HG03565 (cell line): ENCODE data around the gene PIGP.
"Not testable (repeated sequence)": the region's sequence is repeated elsewhere in the genome, so short reads cannot be mapped to it uniquely, and the experiment has no call there.

Source experiments
- ATAC-seq: cut with Tn5 transposase; IDR thresholded peaks from one replicate; pipeline ENCODE4 v1.9.1; 2021; ENCODE audit warnings: mild to moderate bottlenecking, moderate library complexity; ENCODE audit not compliant: unreplicated experiment

The PIGP gene

GRCh38 chr21:37045149-37045548, 27.7 kb downstream of the PIGP start:
- ATAC-seq, result no peak

DNA sequence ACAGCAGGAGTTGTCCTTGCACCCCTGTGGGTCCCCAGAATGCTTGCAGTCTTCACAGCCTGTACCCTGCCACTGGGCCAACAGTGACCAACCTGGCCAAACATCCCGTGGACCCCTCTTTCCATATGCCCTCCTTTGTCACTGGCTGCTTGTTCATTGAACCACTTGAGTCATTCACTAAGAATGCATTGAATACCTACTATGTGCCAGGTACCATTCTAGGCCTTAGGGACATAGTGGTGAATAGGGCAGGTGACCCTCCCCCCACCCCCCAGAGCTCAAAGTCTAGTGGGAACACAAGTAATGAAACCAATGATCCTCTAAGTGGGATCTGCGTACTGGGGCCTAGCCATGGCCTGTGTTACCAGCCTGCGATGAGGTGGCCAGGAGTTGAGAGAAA, 28.2 kb downstream of the PIGP start:
- no peak for ATAC-seq

DNA sequence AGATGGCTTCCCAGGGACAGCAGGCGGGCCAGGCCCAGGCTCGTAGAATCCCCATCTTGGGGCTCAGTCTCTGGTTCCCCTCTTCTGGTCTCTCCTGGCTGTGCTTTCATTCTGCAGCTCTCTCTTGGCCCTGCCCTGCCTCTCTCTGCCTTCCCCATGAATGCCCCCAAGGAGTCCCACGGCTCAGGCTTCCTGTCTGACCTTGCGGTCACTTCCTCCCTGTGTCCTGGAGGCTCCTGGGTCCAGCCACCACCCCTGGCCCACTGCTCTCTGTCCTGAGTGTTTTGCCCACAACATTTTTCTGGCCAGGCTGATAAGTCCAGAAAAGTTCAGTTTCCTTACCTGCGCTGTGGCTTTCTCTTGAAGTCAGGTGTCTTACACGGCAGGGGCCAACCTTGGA, 29.1 kb downstream of the PIGP start:
- ATAC-seq, result no peak

DNA sequence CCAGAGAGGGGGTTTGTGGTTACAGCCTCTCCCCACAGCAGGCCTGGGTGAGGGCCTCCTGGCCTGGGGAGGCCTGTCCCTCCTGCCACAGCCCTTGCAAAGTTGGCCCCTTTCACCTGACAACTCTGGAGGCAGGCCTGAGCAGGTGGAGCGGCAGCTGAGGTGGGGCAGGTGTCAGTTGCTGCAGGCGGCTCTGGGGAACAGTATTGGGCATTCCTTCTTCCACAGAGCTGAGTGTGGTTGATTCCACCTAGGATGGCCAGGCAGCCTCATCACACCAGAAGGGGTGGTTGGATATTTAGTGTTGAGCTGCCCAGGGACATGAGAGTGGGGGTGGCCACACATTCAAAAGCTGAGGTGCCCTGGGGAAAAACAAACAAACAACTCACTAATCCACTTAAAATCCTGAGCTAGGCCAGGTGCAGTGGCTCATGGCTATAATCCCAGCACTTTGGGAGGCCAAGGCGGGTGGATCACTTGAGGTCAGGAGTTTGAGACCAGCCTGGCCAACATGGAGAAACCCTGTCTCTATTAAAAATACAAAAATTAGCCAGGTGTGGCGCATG, 31.1 kb downstream of the PIGP start:
- no peak for ATAC-seq

GRCh38 chr21:37040212-37040611, 32.7 kb downstream of the PIGP start:
- ATAC-seq, result no peak

DNA sequence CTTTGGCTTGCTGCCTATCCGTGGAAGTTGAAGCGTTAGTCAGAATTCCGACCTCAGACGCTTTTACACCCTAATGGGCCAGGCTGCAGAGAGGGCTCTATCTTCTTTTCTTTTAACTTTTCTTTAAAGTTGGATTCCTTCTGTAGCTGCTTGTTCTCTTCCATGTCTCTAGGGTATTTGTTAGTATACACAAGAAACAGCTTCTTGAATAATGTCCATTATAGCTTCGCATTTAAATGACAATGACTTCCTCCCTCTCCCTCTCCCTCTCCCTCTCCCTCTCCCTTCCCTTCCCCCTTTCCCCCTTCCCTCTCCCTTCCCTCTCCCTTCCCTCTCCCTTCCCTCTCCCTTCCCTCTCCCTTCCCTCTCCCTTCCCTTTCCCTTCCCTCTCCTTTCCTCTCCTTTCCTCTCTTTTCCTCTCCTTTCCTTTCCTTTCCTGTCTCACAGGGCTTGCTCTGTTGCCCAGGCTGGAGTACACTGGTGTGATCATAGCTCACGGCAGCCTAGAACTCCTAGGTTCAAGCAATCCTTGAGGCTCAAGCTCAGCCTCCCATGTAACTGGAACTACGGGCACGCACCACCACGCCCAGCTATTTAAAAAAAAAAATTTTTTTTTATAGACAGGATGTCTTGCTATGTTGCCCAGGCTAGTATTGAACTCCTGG, 33.3 kb downstream of the PIGP start:
- ATAC-seq, result no peak

DNA sequence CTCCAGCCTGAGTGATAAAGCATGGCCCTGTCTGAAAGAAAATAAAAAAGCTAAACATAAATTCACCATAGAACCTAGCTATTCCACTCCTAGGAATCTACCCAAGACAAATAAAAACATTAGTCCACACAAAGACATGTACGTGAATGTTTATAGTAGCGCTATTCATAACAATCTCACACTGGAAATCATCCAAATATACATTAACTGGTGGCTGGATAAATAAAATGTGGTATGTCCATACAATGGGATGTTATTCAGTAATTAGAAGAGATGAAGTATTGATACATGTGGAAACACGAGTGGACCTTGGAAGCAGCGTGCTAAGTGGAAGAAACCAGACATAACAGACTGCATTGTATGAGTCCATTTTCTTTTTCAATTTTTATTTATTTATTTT, 36.7 kb downstream of the PIGP start:
- no peak for ATAC-seq

- not testable (repeated sequence) for ATAC-seq
Observed at GRCh38 chr21:37034394-37034793, 38.5 kb downstream of the PIGP start.

DNA sequence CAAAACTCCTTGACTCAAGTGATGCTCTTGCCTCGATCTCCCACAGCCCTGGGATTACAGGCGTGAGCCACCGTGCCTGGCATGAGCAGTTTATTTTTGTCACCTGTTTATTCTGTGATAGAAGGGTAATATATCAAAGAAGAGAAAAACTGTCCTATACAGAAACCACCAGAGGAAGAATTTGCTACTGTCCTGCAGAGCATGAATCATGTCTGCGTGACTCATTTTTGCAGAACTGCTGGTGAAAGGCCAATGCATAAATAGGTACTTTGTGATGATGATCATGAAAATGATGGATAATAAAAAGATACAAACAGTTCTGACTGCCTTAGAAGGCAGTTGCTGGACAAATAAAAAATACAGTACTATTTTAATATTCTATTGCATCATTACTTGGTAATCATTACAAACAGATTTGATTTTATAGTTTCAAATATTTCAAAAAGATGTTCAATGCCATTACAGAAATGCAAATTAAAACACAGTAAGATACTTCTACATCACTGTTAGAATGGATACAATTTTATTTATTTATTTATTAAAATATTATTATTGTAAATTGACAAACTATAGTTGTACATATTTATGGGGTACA, 39.9 kb downstream of the PIGP start:
- no peak for ATAC-seq

- ATAC-seq, result no peak
Observed at GRCh38 chr21:37032293-37032692, 40.6 kb downstream of the PIGP start.

DNA sequence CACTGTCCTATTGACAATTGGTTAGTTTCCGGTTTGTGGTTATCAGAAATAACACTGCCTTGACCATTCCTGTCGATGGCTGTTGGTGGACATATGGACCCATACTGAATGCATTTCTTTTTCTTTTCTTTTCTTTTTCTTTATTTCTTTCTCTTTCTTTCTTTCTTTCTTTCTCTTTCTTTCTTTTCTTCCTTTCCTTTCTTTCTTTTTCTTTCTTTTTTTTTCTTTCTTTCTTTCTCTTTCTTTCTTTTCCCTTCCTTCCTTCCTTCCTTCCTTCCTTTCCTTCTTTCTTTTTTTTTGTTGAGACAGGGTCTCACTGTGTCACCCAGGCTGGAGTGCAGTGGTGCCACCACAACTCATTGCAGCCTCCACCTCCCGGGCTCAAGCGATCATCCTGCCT, 42.0 kb downstream of the PIGP start:
- no peak for ATAC-seq

DNA sequence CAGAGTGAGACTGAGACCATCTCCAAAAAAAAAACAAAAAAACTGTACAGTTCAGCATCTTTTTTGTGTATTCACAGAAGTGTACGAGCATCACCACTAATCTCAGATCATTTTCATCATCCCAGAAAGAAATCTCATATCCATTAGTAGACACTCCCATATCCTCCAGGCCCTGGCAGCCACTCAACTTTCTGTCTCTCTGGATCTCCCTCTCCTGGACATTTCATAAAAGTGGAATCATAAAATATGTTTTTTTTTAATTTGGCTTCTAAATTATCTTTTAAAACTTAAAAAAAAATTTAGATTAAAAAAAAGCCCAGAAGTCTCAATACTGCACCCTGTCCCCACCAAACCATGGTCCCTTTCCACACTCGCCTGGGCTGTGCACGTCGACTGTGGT, 44.3 kb downstream of the PIGP start:
- no peak for ATAC-seq

DNA sequence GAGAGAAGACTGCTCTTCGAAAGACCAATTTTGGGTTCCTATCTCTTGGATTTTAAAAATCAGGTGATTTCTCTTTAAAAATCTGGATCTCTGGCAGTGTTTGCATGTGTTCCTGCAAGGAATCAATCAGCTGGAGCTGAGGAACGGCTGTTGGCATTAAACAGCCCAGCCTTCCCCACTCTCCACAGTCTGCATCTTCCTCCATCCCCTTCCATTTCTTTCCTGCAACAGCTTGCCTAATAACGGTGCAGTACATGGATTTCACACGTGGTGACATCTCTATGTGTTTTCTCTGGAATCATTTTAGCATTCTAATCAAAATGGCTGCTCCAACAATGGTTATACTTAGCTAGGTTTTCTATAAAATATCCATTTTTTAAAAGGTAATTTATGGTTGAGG, 46.4 kb downstream of the PIGP start:
- no peak for ATAC-seq

- no peak for ATAC-seq
Observed at GRCh38 chr21:37017951-37018679, 54.8 kb downstream of the PIGP start.
